CD4-positive, alpha-beta T cell treated with Interleukin-17A for 4 hours (primary cell): ENCODE results near the gene RCAN3.
A peak's percentile ranks its signal among the peaks of the same experiment; 100 is the strongest.

ENCODE experiments used
- DNase-seq: peaks from one replicate; pipeline ENCODE4 v3.0.0-alpha.2; 2020; ENCODE audit warnings: mixed read lengths

The RCAN3 gene

DNA sequence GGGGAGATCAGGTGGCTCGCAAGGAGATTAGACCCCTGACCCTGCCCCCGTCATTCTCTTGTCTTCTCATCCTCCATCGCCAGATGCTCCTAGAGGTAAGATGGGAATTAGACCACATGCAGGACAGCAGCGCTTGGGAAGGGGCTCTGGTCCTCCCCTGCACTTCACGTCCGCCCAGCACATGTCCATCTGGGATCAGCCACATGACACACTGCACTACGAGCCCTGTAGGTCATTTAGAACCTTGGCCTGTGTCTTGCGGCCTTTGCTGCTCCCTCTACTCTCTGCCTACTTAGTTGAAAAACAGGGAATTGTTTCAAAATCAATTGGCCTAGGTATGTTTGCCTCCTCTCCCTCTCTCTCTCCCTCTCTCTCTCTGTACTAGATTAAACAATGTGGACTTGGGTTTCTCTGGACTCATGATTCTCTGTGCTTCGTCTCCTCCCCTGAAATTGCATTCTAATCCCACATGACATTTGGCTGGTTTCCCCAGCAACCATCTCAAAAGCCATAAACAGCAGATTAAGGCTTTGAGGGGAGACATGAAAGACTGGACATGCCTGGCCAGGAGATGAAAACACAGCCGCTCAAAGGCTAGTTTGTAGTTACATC is 49.4 kb downstream of the RCAN3 start:
- no peak for DNase-seq

DNA sequence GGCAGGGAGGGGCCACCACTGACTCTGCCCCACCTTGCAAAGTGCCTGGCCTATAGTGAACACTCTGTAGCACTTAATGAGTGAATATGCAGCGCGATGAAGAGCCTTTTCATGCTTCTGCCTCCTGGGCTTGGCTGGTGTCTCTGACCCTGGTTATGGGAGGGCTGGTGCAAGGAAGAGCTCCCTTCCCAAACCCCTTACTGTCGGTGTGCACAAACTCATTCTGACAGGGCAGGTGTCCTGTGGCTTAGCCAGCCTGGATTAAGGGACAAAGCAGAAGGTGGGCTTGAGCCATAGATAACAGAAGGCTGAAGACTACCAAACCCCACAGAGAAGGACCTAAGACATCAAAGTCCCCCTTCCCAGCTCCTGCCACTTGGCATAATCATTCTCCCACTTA is 51.3 kb downstream of the RCAN3 start:
- no peak for DNase-seq

DNA sequence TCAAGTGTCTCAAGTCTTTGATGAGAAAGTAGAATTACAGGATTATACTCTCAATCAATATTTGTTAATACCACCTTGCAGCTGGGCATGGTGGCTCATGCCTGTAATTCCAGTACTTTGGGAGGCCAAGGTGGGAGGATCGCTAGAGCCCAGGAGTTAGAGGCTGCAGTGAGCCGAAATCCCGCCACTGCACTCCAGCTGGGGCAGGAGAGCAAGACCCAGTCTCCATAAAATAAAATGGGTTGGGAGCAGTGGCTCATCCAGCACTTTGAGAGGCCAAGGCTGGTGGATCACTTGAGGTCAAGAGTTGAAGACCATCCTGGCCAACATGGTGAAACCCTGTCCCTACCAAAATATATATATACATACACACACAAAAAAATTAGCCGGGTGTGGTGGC is 52.1 kb downstream of the RCAN3 start:
- no peak for DNase-seq

- peak; percentile 80 for DNase-seq
Observed at GRCh38 chr1:24555591-24556413, 53.2 kb downstream of the RCAN3 start, which contains the start of gene NCMAP. Gene NCMAP (plus strand): TSS chr1:24556087. CDS start chr1:24595431, 39,344 bp downstream.

GRCh38 chr1:24556414-24556795 is 53.8 kb downstream of the RCAN3 start:
- DNase-seq: no peak

DNA sequence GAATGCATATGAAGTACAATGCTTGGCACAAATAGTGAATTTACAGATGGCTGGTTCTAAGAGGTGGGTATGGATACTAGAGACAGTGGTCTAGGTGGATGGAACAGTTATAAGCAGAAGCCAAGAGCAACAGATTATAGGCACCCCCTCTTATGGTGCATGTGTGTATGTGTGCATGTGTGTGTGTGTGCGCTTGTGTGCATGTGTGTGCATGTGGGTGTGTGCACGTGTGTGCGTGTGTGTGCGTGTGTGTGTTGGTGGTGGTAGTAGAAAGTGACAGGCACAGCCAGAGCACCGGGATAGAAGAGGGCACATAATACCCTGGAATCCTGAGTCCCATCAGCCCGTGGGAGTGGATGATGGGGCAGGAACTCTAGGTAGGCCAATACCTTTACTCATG is 54.6 kb downstream of the RCAN3 start:
- no peak for DNase-seq

DNA sequence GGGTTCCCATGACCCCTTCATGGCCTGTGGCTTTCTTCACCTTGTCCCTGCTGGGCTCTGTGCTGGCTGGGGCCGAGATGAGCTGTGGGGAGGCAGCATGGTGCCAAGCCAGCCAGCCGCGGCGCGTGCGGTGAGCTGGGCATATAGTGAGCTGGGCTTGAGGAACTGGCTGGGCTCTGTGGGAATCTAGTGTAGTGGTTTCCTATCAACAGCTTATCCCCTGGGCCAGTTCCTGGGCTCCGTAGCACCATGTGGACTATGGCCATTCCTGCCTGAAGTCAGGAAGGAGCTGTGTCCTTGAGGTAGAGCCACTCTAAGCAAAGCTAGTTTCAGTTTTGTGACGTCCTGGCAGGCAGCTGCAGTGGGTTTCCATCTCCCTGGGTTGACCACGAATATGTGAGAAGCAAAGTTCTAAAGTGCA is 55.1 kb downstream of the RCAN3 start:
- no peak for DNase-seq

- no peak for DNase-seq
Observed at GRCh38 chr1:24558455-24558854, 55.8 kb downstream of the RCAN3 start.

DNA sequence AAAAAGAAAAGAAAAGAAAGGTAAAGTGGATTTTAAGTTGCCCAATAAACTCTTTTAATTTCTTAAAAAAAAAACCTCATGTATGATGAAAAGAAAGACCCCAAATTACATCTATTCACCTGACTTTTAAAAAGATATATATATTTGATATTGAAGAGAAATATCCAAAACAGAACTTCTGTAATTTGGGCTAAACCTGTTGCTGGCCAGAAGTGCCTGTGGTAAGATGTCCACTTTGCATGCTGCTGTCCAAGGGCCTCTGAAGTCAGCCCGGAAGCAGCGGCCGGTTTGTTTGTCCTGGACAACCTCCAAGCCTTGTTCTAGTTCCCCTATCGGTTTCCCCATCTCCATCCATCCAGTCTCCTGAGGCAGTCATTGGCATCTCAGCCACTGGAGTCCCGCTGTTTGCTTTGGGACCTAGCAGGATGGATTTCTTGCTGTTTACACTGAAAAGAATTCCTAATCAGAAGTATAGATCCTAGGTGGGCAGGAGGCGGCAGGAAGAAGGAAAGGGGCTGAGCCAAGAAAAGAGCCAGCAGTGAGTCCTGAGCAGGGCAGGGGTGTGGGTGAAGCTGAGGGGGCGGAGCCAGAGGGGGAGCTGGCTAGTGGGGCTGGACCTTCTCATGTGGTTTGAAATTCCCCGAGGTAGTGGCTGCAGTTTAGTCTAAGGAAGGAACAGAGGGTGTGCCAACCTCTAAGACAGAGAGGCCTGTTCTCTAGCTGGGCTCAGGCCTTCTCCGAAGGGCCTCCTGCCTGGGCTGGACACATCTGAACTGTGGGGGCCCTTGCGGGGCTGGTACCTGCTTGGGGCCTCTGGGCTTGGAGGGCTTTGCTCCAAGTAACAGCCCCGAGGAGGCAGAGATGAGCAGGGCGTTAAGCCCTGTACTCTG is 56.5 kb downstream of the RCAN3 start:
- DNase-seq: no peak

- DNase-seq: no peak
Observed at GRCh38 chr1:24560361-24560760, 57.7 kb downstream of the RCAN3 start.

DNA sequence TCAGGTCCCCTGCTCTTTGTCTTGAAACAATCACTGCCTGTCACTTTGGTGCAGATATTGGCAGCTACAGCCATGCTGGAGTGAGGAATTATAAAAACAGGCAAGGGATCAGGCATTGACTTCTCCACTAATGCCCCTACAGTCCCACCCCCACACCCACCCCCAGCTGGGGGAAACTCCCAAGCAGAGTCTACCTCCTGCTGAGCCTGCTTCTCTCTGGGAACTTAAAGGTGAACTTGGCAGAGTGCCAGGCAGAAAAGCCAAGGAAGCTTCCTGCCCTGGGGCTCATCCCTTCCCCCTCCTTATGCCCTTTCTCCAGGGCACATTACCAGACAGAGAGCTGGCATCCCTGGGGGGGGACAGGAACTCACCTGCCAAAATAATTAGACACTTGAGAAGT is 60.0 kb downstream of the RCAN3 start:
- DNase-seq: peak; percentile 20

DNA sequence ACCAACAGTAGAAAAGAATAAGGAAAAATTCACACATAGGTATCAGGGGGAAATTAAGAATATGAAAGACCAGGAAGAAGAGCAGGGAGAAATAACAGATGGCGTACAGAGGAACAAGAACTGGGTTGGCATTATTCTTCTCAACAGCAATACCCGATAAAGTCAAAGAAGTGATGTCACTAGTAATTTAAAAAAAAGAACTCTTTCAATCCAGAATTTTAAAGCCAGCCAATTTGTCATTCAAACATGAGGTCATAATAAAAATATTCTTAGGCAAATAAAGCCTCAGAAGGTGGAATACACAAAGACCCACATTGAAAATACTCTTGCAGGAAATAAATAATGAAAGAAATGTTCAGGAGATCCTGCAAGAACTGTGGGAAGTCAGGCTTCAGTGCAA is 62.1 kb downstream of the RCAN3 start:
- no peak for DNase-seq

GRCh38 chr1:24566236-24566867 is 63.7 kb downstream of the RCAN3 start:
- DNase-seq: no peak

DNA sequence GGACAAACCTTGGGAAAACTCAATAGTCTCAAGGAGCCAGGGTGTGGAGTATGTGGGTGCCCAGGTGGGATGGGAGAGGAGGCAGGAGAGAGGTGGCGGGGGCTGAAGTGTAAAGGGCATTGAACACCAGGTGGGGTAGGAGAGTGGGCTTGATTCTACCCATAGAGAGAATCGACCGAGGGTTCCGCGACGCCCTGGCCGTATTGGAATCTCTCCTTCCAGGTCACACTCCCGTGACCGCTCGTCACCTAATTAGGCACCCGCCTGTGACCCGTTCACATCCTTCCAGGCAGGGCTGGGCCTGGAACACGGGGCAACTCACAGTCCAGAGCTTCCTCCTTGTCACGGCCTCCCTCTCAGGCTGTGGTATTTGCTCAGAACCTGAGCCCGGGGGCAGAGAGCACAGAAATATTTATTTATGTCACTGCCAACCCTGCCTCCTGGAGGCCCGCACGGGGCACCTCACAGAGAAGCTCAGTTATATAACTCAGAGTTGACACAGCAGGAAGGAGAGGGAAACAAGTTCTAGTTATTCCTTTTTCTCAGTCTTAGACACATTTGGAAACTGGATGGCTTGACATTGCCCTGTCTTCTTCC is 65.3 kb downstream of the RCAN3 start:
- peak; percentile 14 for DNase-seq

DNA sequence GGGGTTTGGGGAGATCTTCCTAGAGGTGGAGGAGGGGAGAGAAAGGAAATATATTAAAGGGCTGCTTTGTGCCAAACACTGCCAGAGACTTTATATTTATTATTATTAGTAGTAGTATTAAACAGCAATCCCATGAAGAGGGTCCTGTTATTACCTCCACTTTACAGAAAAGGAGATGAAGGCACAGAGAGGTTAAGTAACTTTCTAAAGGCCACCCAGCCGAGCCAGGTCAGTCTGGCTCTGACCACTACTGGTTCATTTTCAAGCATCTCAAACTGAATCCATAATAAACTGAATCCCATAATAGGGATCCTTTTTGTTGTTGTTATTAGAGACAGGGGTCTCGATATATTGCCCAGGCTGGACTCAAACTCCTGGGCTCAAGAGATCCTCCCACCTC is 65.8 kb downstream of the RCAN3 start:
- DNase-seq: no peak

DNA sequence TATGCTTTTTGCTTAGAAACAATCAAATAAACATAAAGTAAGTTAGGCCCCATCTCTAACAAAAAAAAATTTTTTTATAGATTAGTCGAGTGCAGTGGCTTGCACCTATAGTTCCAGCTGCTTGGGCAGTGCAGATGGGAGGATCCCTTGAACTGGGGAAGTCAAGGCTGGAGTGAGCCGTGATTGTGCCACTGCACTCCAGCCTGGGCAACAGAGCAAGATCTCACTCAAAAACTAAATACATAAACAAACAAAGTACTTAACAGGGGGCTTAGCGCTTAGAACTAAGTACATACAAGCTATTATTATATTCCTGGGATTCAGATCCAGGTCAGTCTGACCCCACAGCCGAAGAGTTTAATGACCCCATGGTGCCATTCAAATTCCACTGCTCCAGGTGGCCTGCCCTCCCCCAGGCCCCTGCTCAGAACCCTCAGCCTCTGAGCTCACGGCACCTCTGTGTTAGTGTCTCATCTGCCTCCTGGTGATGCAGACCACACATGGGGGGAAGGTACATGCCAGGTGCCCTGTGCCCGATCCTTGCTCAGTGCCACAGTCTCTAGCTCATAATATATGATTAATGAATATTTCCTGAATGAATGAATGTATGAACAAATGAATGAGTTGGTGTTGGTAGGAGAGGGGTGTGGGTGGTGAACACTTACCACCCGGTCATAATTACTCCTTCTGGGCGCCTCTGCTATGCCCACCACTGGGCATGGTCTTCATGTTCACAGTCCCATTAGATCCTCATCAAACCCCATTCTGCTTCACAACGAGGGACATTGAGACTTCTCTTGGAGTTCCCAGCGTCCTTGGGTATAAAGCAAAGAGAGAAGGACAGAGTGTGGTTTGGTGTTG is 67.9 kb downstream of the RCAN3 start:
- no peak for DNase-seq

DNA sequence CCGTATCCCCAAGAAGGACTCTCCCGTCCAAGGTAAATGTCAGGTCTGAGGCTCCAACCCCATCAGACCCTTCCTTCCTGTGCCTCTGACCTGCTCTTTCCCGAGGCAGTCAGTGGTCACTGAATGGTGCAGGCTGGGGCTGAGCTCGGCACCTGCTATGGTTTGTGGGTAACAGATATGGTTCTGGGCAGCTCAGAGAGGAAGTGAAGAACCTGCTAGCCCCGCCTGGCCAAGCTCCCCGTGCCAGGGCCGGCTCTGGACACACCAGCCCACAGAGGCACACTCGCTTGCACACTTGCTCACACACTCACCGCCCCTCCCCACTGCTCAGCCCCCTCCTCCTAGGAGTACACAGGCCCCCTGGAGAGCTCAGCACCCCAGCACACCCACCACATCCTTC is 69.7 kb downstream of the RCAN3 start:
- no peak for DNase-seq

DNA sequence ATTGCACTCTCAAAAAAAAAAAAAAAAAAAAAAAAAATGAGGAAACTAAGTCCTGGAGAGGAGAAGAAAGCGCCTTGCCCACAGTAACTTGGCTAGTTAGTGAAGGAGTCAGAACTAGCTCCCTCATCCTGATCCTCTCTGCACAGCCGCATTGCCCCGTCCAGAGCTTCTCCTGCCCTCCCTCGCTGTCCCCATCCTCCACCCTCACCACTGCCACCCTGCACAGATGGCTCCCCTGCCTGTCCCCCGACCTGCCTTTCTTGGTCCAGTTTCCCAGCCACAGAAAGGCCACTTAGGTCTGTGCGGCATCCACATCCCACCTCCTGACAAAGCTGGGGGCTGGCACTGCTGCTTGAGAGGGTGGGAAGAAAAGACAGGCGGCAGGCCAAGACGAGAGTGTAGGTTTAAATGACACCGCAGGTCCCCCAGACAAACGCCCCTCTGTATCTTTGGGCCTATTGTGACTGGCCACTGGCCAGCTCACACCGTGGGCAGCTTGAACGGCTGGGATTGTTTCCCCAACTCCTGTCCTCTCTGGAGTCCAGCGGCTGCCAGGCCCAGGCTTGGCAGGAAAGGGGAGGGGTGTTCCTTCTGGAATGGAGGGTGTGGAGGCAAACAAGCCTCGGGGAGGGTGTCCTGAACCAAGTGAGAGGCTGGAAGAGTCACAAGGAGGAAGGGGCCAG is 73.4 kb downstream of the RCAN3 start:
- no peak for DNase-seq

- DNase-seq: no peak
Observed at GRCh38 chr1:24578846-24579245, 76.2 kb downstream of the RCAN3 start.

GRCh38 chr1:24580756-24581155 is 78.1 kb downstream of the RCAN3 start:
- no peak for DNase-seq

DNA sequence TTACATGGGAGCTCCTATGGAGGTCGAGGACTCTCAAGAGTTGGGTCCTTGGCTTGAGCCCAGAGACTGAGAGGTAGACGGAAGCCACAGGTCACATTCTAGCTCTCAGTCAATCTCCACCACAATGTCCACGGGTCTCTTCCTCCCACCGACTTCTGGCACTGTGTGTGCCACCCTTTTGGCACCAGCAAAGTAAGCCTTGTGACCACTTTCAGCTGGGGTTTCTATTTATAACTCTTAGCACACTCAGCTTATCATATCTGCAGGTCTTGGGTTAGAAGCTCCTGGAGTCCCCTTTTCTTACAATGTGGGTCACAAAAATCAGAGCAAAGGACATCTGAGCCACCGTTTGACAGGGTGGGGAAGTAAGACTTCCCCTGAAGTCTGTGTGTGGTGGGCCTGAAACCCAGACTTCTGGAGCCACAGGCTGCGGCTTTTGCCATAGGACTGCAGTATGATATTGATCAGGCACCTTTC is 81.6 kb downstream of the RCAN3 start:
- DNase-seq: no peak
